ENCODE data around the gene ZSWIM5. TPM values are rescaled to one million over a fixed set of nuclear protein-coding genes. Genes with fewer than 3 reads are reported as not detected.

Gene ZSWIM5
- total RNA-seq, 1 donor from 2014 or later = 0.79 TPM

DNA sequence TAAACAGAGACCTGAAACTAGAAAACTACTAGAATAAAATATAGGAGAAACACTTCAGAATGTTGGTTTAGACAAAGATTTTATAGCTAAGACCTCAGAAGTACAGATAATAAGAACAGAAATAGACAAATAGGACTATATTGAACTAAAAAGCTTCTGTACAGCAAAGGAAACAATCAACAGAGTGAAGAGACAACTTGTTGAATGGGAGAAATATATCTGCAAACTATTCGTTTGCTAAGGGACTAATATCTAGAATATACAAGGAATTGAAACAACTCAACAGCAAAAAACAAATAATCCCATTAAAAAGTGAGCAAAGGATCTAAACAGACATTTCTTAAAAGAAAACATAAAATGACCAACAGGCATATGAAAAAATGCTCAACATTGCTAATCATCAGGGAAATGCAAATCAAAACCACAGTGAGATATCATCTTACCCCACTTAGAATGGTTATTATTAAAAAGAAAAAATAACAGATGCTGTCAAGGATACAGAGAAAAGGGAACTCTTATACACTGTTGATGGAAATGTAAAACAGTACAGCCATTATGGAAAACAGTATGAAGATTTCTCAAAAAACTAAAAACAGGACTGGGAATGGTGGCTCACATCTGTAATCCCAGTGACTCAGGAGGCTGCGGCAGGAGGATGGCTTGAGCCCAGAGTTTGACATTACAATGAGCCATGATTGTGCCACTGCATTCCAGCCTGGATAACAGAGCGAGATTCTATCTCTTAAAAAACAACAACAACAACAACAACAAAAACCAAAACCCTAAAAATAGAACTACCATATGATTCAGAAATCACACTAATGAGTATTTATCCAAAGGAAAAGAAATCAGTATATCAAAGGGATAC is 37.3 kb upstream of the ZSWIM5 start:
- Histone ChIP-seq H2AFZ (ENCODE audit: low read depth, low read length) (no peak overlapping the region), H3K27ac (ENCODE audit: low read depth, low read length) (no peak overlapping the region), H3K79me2 (ENCODE audit: insufficient read depth, low read length) (no peaks in the 10 kb centered on the region), H3K9me3 (ENCODE audit: insufficient read depth, low read depth, low read length) (no peaks in the 10 kb centered on the region), H3K4me1 (ENCODE audit: insufficient read depth, low read length) (no peaks in the 10 kb centered on the region), H3K36me3 (ENCODE audit: insufficient read depth, low read length) (no peaks in the 10 kb centered on the region), H3K9ac (ENCODE audit: low read length) (no peak overlapping the region), H3K4me3 (ENCODE audit: insufficient read depth, low read depth, low read length) (no peak overlapping the region), H3K27me3 (ENCODE audit: insufficient read depth, low read length) (no peaks in the 10 kb centered on the region), H4K20me1 (ENCODE audit: insufficient read depth, low read length) (no peaks in the 10 kb centered on the region), H3K4me2 (ENCODE audit: low read length) (no peak overlapping the region)
- peaks cover 17% of the 10 kb centered on the region for H3K9me3 Mint-ChIP-seq (ENCODE audit: unreplicated experiment)
- FAIRE-seq (no peak), DNase-seq (ENCODE audit: low read depth) (no peak)
- no peak overlapping the region for H3K27ac Mint-ChIP-seq (ENCODE audit: unreplicated experiment)
- peaks cover 2% of the 10 kb centered on the region for H3K27me3 Mint-ChIP-seq (ENCODE audit: low read depth, unreplicated experiment)
- no peak overlapping the region for H3K4me3 Mint-ChIP-seq (ENCODE audit: unreplicated experiment)
- TF ChIP-seq EZH2 (IDR thresholded peaks at IDR 0.05; ENCODE audit: insufficient read depth, low read length) (no peak), CTCF (IDR thresholded peaks at IDR 0.05; ENCODE audit: insufficient read depth, low read depth, low read length) (no peak)
- H3K36me3 Mint-ChIP-seq (ENCODE audit: low read depth, unreplicated experiment) = no peaks in the 10 kb centered on the region
- H3K4me1 Mint-ChIP-seq (ENCODE audit: low read depth, unreplicated experiment) = no peaks in the 10 kb centered on the region

DNA sequence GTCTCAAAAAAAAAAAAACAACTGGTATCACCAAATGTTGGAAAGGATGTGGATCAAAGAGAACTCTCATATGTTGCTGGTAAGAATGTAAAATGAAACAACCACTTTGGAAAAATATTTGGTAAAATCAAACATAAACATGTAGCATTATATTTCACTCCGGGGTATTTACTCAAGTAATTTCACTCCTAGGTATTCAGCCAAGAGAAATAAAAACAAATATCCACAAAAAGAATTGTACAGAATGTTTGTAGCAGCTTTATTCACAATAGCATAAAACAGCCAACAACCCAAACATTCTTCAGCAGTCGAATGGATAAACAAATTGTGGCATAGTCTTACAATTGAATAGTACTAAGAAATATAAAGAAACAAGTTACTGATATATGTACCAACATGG is 32.4 kb upstream of the ZSWIM5 start:
- H3K9me3 ChIP-seq (ENCODE audit: insufficient read depth, low read depth, low read length) = peaks cover 4% of the 10 kb centered on the region
- no peak for TF ChIP-seq EZH2 (IDR thresholded peaks at IDR 0.05; ENCODE audit: insufficient read depth, low read length)
- no peak for TF ChIP-seq CTCF (IDR thresholded peaks at IDR 0.05; ENCODE audit: insufficient read depth, low read depth, low read length)

GRCh38 chr1:45236136-45236535 is 29.7 kb upstream of the ZSWIM5 start:
- Histone ChIP-seq H4K20me1 (ENCODE audit: insufficient read depth, low read length) (no peaks in the 10 kb centered on the region), H3K4me1 (ENCODE audit: insufficient read depth, low read length) (no peaks in the 10 kb centered on the region), H2AFZ (ENCODE audit: low read depth, low read length) (no peak overlapping the region), H3K79me2 (ENCODE audit: insufficient read depth, low read length) (no peaks in the 10 kb centered on the region), H3K27me3 (ENCODE audit: insufficient read depth, low read length) (no peaks in the 10 kb centered on the region), H3K27ac (ENCODE audit: low read depth, low read length) (no peak overlapping the region), H3K9ac (ENCODE audit: low read length) (no peak overlapping the region), H3K4me2 (ENCODE audit: low read length) (no peak overlapping the region), H3K9me3 (ENCODE audit: insufficient read depth, low read depth, low read length) (peaks cover 4% of the 10 kb centered on the region), H3K4me3 (ENCODE audit: insufficient read depth, low read depth, low read length) (no peak overlapping the region), H3K36me3 (ENCODE audit: insufficient read depth, low read length) (no peaks in the 10 kb centered on the region)
- H3K9me3 Mint-ChIP-seq (ENCODE audit: unreplicated experiment) = peaks cover 8% of the 10 kb centered on the region
- TF ChIP-seq CTCF (IDR thresholded peaks at IDR 0.05; ENCODE audit: insufficient read depth, low read depth, low read length) (no peak), EZH2 (IDR thresholded peaks at IDR 0.05; ENCODE audit: insufficient read depth, low read length) (no peak)
- H3K27me3 Mint-ChIP-seq (ENCODE audit: low read depth, unreplicated experiment) = peaks cover 5% of the 10 kb centered on the region
- no peak for DNase-seq (ENCODE audit: low read depth)
- H3K36me3 Mint-ChIP-seq (ENCODE audit: low read depth, unreplicated experiment) = peaks cover 3% of the 10 kb centered on the region
- H3K4me1 Mint-ChIP-seq (ENCODE audit: low read depth, unreplicated experiment) = no peaks in the 10 kb centered on the region
- H3K4me3 Mint-ChIP-seq (ENCODE audit: unreplicated experiment) = no peak overlapping the region
- no peak overlapping the region for H3K27ac Mint-ChIP-seq (ENCODE audit: unreplicated experiment)
- FAIRE-seq = no peak

More for the DNA sequence above, 32.4 kb upstream of the ZSWIM5 start:
- no peak overlapping the region for H3K4me3 ChIP-seq (ENCODE audit: insufficient read depth, low read depth, low read length)
- Mint-ChIP-seq H3K36me3 (ENCODE audit: low read depth, unreplicated experiment) (peaks cover 3% of the 10 kb centered on the region), H3K27ac (ENCODE audit: unreplicated experiment) (no peak overlapping the region), H3K4me1 (ENCODE audit: low read depth, unreplicated experiment) (no peaks in the 10 kb centered on the region), H3K4me3 (ENCODE audit: unreplicated experiment) (no peak overlapping the region), H3K9me3 (ENCODE audit: unreplicated experiment) (peaks cover 17% of the 10 kb centered on the region), H3K27me3 (ENCODE audit: low read depth, unreplicated experiment) (peaks cover 5% of the 10 kb centered on the region)
- H4K20me1 ChIP-seq (ENCODE audit: insufficient read depth, low read length) = no peaks in the 10 kb centered on the region
- DNase-seq (ENCODE audit: low read depth) = no peak
- H3K27me3 ChIP-seq (ENCODE audit: insufficient read depth, low read length) = no peaks in the 10 kb centered on the region
- H2AFZ ChIP-seq (ENCODE audit: low read depth, low read length) = no peak overlapping the region
- H3K36me3 ChIP-seq (ENCODE audit: insufficient read depth, low read length) = no peaks in the 10 kb centered on the region
- no peak for FAIRE-seq
- no peaks in the 10 kb centered on the region for H3K79me2 ChIP-seq (ENCODE audit: insufficient read depth, low read length)
- no peak overlapping the region for H3K27ac ChIP-seq (ENCODE audit: low read depth, low read length)
- no peak overlapping the region for H3K4me2 ChIP-seq (ENCODE audit: low read length)
- no peaks in the 10 kb centered on the region for H3K4me1 ChIP-seq (ENCODE audit: insufficient read depth, low read length)
- no peak overlapping the region for H3K9ac ChIP-seq (ENCODE audit: low read length)

Data from astrocyte (in vitro differentiated cells and primary cell).